HG03066 (cell line): Measurements from ENCODE around the gene JADE1.

Experiments
- ATAC-seq: cut with Tn5 transposase; IDR thresholded peaks from one replicate; pipeline ENCODE4 v1.9.1; 2021; ENCODE audit warnings: low read depth; ENCODE audit not compliant: unreplicated experiment

The JADE1 gene

DNA sequence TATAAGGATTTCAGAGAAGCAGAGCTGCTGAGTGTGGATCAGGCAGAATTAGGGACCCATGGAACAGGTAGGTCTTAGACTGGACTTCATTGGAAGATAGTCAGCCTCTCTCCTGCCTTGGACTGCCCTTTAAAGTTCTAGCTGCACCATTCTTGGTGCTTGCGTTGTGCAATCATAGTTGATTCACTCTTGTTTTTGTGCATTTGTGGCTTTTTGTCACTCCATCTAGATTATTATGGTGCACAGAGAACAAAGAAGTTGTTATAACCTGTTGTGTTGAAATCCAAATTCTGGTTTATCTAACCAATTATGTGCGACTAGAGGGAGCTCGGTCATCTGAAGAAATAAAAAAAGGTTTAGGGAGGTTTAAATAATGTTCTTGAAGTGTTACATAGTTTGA, 59.3 kb downstream of the JADE1 start:
- ATAC-seq, result no peak

DNA sequence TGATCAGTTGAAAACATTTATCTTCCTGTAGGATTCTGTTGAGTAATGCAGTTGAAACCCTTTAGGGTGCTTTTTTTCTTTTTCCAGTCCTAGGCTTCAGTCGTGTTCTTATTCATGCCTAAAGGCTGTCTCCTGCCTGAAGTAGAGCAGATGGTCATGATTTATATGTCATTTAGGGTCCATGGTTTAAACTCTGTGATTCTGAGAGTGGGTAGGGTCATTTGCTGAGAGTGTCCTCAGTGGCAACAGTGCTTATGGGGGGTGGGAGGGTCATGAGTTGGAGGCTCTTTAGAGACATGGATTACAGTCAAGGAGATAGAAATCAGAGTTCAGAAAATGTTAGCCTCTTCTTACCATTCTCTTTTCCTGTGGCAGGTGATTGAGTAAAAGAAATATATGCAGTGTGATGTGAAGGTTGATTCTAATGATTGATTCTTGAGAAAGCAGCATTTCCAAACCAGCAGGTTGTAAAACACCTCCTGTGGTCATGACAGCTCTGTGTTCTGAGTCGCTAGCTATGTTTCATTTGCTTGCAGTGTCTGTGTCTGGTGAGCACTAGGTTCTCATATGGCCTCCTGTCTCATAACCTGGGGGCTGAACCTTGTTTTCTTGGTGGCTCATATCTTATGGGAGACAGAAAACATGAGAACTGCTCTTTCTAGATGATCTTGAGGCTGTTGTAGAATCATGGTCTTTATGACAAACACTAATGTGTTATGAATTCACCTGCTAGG, 60.4 kb downstream of the JADE1 start:
- no peak for ATAC-seq

DNA sequence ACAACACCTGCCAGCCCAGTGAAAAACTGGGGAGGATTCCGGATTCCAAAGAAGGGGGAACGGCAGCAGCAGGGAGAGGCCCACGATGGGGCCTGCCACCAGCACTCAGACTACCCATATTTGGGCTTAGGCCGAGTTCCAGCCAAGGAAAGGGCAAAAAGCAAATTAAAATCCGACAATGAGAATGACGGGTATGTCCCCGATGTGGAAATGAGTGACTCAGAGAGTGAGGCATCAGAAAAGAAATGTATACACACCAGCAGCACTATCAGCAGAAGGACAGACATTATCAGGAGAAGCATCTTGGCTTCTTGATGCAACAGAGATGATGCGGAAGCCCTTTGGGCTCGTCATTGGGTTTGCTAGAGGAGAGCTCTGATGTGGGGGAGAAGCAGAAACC, 62.4 kb downstream of the JADE1 start:
- ATAC-seq, result no peak

DNA sequence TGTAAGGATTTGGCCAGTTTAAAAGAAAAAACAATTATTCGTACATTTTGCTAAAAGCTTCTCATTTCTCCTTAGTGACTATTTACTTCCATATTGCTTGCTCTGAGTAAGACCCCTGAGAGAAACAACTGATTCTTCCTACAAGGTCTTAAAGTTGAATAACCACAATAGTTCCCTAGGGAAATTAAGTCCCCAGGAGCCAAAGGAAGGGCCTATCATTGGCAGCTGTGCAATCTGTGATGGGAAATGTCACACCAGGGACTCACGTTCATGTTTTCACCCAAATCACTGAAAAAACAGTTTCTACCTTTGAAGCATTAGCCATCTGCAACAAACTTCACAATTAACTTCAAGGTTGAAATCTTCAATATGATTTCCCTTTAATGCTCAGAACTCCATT, 66.7 kb downstream of the JADE1 start:
- ATAC-seq, result no peak

DNA sequence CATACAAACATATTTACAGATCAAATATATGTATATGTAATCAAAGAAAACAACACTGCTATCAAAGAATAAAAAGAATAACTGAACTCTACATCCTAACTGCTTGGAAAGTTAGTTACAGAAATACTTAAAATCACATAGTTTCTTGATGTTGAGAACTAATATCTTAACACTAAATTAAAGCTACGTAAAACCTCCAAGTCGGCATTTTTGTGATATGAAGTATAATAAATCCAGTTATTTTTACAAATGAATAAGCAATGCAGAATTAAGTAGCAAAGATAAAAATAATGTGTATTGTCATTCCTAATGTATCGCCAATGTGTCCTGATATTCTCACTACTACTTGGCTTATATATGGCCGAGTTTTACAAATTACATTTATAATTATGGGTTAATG, 68.4 kb downstream of the JADE1 start:
- ATAC-seq, result no peak

DNA sequence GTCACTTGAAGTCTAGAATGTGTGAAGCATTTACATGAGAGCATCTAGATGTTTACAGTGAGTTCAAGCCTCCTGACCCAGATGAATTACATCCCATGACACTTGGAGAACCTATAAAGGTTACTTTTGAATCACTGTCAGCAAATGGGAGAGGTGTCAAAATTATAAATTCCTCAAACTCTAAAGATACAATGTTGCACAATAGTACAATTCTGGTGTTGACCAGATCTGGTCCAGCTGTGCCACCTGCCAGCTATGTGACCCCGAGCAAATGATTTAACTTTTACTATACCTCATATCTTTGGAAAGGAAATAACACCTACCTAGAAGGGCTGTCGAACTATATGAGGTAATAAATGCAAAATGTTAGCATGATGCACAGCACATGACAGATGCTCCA, 69.8 kb downstream of the JADE1 start:
- ATAC-seq, result no peak

DNA sequence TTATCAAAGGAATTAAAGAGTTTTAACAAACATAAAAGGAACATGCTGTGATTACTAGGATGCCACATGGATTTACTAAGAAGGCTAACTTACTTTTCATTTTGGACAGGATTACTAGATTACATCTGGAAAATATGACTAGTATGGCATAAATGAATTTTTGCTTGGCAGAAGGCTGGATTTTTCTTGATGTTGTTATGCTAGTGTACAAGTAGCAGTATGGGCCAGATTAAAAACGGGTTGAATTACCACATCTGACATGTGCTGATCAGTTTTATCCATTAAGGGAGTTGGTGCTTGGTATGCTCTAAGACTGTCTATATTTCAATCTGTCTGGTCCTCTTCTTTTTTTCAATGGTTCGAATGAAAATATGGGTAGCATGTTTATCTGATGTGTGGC, 70.5 kb downstream of the JADE1 start:
- ATAC-seq, result no peak

DNA sequence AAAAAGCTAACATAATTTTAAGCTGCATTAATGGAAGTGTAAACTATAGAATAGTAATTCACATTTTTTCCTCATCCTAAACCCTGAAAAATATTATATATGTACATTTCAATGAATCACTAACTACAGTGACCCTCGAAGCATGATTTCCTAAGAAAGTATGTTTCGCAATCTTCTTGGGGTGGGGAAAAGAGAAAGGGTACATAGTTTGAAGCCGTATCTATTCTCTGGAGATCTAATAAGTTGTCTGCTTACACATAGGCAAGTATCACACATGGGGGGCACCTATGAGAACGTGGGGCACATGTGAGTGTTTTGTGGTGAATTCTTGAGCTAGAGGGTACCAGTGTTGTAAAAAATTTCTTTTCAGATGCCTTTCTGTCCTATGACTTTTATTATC, 71.2 kb downstream of the JADE1 start:
- no peak for ATAC-seq

DNA sequence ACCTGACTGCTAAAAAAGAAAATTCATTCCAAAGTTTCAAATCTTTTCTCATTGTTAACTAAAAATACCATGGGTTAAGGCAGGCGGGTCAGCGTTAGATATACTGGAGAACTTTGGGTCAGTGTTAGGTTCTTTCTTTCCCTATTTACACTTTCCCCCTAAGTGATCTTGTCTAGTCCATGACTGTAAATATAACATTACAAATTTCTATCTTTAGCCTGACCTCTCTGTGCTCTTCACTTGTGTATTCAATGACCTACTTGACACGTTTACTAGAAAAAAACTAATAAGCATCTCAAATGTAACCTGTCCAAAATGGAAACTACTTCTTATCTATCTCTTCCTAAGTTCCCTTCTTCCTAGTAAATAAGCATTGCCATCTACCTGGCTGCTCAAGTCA, 95.3 kb downstream of the JADE1 start:
- no peak for ATAC-seq

DNA sequence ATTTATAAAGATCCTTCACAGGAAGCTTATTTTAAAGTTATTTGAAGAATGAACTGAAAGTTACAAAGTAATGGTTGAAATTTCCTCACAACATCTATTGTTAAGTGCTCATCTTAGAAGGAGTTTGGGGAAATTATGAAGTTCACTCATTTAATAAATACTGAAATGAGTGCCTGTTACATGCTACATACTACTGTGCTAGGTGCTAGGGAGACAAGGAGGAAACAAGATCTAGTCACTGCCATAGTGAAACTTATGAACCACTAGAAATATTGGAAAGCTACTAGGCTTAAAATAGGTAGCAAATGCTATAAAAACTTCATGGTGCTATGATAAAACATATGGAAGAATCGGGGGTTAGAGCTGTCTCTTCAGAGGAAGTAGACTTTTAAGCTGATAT, 97.1 kb downstream of the JADE1 start:
- ATAC-seq, result no peak

DNA sequence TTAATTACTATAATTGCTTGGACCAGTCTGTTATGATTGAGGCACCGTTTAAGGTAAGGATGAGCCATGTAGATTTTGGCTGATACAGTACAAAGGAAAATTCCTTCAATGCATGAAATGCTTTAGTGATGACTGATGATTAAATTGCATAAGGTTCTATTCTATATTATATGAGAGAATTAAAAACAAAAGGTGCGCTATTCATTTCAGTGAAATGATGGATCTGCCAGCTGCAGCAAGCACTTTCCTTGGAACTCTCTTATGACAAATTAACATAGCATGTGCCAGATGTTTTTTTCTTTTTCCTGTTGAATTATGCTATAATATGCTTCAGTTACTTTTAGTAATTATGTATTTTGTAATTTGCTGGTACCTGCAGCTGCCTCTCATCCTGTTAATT, 98.5 kb downstream of the JADE1 start:
- no peak for ATAC-seq

DNA sequence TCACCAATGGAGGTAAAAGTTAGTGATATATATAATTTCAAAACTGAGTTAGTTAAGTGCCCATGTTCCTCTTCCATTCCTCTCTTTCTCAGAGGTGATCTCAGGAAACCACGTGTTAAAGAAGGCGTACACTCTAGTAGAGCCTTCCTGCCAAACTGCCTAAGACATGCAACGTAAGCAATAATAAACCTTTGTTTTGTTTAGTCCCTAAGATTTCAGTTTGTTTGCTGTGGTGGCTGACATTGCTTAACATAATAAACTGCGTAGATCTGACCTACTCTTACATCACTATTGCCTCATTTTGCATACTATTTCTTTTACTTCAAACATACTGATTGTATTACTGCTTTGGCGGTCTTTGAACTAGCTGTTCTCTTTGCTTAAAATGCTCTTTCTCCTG, 99.2 kb downstream of the JADE1 start:
- ATAC-seq, result no peak

DNA sequence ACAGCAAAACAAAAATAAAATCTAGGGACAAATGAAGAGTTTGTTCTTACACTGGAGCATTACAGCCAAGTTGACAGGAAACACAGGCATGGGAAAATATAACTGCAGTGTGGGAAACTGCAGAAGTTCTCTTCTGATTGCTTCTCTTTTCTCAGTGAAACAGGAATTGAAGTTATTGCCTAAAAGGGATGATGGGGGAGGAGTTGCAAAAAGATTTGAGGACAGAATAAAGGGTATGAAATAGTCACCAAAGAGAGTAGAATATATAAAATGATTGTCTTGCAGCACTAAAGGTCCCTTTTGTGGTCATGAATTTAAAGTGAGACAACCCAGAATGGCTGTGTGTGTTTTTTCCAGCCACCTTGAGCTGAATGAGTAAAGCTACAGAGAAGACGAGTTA, 103.7 kb downstream of the JADE1 start:
- ATAC-seq, result no peak

DNA sequence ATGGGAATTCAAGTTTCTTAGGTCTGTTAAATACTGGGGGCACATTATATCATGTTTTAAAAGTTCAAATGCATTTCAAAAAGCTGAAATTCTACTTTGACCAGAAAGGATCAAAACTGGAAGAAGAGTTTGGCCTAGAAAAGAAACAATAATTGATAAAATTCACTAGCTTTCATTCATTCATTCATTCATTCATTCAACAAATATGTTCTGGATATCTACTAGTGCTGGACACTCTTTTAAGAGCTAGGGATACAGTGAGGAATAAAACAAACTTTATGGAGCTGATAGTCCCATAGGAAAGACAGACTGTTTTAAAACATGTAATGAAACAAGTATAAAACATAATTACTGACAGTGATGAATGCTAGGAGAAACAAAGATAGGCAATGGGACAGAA, 106.0 kb downstream of the JADE1 start:
- no peak for ATAC-seq

DNA sequence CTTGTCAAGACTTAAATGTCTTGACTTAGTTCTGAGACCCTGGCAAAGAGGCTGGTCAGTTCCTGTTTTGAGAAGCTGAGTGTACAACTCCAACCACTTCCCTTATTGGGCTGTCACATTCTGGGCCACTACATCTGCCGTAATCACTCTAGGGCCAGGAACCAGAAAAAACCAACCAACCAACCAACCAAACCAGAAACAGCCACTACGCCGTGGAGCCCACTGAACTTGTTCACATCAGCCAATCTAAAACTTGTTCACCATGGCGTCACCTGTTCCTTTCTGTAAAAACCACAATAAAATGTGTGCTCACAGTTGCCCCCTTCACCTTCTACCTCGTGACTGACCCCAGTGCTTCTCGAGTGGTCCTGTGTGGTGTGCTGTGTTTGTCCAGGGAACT, 107.3 kb downstream of the JADE1 start:
- peak; percentile 76 for ATAC-seq

DNA sequence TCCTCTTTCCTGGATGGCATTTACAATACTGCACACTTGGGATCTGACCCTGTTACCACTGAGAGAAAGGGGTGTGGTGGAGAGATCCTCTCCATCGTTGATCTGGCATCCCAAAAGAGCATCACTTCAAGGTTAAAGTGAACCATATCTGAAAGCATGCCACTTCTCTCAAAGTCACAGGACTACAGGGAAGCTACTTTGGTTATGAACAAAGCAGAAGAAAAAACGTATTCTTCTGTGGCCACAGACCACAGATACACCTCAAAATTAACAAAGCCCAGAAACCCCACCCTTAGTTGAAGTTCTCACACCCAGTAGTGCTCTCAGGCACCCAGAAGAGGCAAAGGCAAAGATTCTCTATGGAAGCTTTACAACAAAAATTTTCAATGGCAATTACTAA, 108.3 kb downstream of the JADE1 start:
- peak; percentile 74 for ATAC-seq

DNA sequence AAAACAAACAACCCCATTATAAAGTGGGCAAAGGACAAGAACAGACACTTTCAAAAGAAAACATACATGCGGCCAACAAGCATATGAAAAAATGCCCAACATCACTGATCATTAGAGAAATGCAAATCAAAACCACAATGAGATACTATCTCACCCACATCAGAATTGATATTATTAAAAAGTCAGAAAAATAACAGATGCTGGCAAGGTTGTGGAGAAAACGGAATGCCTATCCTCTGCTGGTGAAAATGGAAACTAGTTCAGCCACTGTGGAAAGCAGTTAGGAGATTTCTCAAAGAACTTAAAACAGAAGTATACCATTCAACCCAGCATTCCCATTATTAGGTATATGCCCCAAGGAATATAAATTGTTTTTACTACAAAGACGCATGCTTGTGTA, 112.5 kb downstream of the JADE1 start:
- no peak for ATAC-seq
